A549 (cell line): ENCODE data around the gene FSTL5. TPM values are rescaled to one million over a fixed set of nuclear protein-coding genes. Genes with fewer than 3 reads are reported as not detected.

Experiments used
- ATAC-seq, 2 experiments: fragments of 200-7000 bp in 1 of 2; fragments of >200 bp in 1 of 2; cut with Nextera tagmentation in 1 of 2; cut with Tn5 transposase in 1 of 2; 3 replicates each; pipeline versions ENCODE4 v1.8.0 to v1.9.1; 2018 to 2020; ENCODE audit warnings: mild to moderate bottlenecking in 1 of 2, moderate library complexity in 1 of 2
- CTCF ChIA-PET: fragments of 300-600 bp; sonication (Branson Sonifier 250); formaldehyde crosslinking; extraction: SDS; loops from one replicate; lab custom pipeline; 2021; ENCODE audit warnings: antibody characterized with exemption, inconsistent platforms; lab: Yijun Ruan, JAX
- POLR2A ChIA-PET: fragments of 350-600 bp; formaldehyde crosslinking; extraction: SDS; loops from one replicate; lab custom pipeline; 2021; ENCODE audit warnings: antibody characterized with exemption, inconsistent platforms; lab: Yijun Ruan, JAX
- DNase-seq, 2 experiments: peaks; one replicate each; pipeline versions ENCODE4 v3.0.0 to v3.0.0-alpha.2; 2011 to 2016; ENCODE audit warnings: low read depth in 1 of 2, low spot score in 1 of 2
- FAIRE-seq: peaks from 2 replicates; lab custom pipeline; 2011; peaks lifted over from hg19 to GRCh38; lab: Jason Lieb, UNC
- H3K27ac ChIP-seq, 2 experiments: fragments of >200 bp; sonication (Bioruptor Twin); formaldehyde crosslinking; 3 replicates each; pipeline ENCODE4 v1.5.1; 2016 to 2017
- H3K4me1 ChIP-seq: fragments of >200 bp; sonication (Bioruptor Twin); formaldehyde crosslinking; 3 replicates; pipeline ENCODE4 v1.6.1; 2016
- H3K4me2 ChIP-seq: fragments of >200 bp; sonication (Bioruptor Twin); formaldehyde crosslinking; 3 replicates; pipeline ENCODE4 v1.6.1; 2016
- H3K4me3 ChIP-seq: fragments of >200 bp; sonication (Bioruptor Twin); formaldehyde crosslinking; 3 replicates; pipeline ENCODE4 v1.5.1; 2016
- H3K9me3 ChIP-seq: fragments of >200 bp; sonication (Bioruptor Twin); formaldehyde crosslinking; 3 replicates; pipeline ENCODE4 v1.6.1; 2016
- BHLHE40 ChIP-seq: IDR thresholded peaks from 2 replicates; pipeline ENCODE4 v1.6.1; 2012; ENCODE audit warnings: low read depth, low read length, inconsistent platforms
- CEBPB ChIP-seq, 2 experiments: fragments of >200 bp in 1 of 2; sonication (Bioruptor Twin) in 1 of 2; formaldehyde crosslinking in 1 of 2; IDR thresholded peaks; 2 replicates each; pipeline ENCODE4 v1.6.1; 2012 to 2016
- CHD2 ChIP-seq: fragments of 150-350 bp; IDR thresholded peaks from 2 replicates; pipeline ENCODE4 v1.6.1; 2014; ENCODE audit warnings: low read length; ENCODE audit not compliant: partially characterized antibody
- CTCF ChIP-seq: fragments of >200 bp; sonication (Bioruptor Twin); formaldehyde crosslinking; IDR thresholded peaks from 3 replicates; pipeline ENCODE4 v1.5.1; 2016
- HDAC2 ChIP-seq: fragments of 200-600 bp; sonication (generic); IDR thresholded peaks from 2 replicates; pipeline ENCODE4 v1.6.1; 2016
- HEYL ChIP-seq: fragments of 250-450 bp; sonication (Bioruptor Pico); IDR thresholded peaks from 2 replicates; pipeline ENCODE4 v1.8.0; 2021; ENCODE audit warnings: mild to moderate bottlenecking, moderate library complexity
- HOXB13 ChIP-seq: fragments of 250-450 bp; sonication (Bioruptor Pico); IDR thresholded peaks from 2 replicates; pipeline ENCODE4 v1.5.0; 2020; ENCODE audit warnings: low read depth, mild to moderate bottlenecking, moderate library complexity
- HOXB5 ChIP-seq: fragments of 250-450 bp; sonication (Bioruptor Pico); IDR thresholded peaks from 2 replicates; pipeline ENCODE4 v1.5.0; 2020; ENCODE audit warnings: mild to moderate bottlenecking, moderate library complexity
- KDM1A ChIP-seq: fragments of 200-600 bp; sonication (generic); IDR thresholded peaks from 2 replicates; pipeline ENCODE4 v1.6.1; 2016; ENCODE audit warnings: low read depth, mild to moderate bottlenecking
- NFE2L2 ChIP-seq: fragments of 150-350 bp; conservative IDR thresholded peaks from 2 replicates; pipeline ENCODE4 v1.6.1; 2014; ENCODE audit warnings: low read length
- PBX3 ChIP-seq: IDR thresholded peaks from 2 replicates; pipeline ENCODE4 v1.6.1; 2012
- PHF8 ChIP-seq: fragments of 200-600 bp; sonication (generic); IDR thresholded peaks from 2 replicates; pipeline ENCODE4 v1.6.1; 2016; ENCODE audit warnings: low read depth, mild to moderate bottlenecking, antibody characterized with exemption, moderate library complexity, borderline replicate concordance
- RAD21 ChIP-seq, 2 experiments: fragments of >200 bp in 1 of 2; sonication (Bioruptor Twin) in 1 of 2; formaldehyde crosslinking in 1 of 2; IDR thresholded peaks in 1 of 2; conservative IDR thresholded peaks in 1 of 2; 2 replicates in 1 of 2; 3 replicates in 1 of 2; pipeline ENCODE4 v1.6.1; 2012 to 2018; ENCODE audit warnings: inconsistent platforms in 1 of 2
- REST ChIP-seq: fragments of 200-600 bp; sonication (generic); IDR thresholded peaks from 2 replicates; pipeline ENCODE4 v1.6.1; 2016; ENCODE audit warnings: antibody characterized with exemption, mild to moderate bottlenecking, moderate library complexity
- SMC3 ChIP-seq: fragments of >200 bp; sonication (Bioruptor Twin); formaldehyde crosslinking; IDR thresholded peaks from 3 replicates; pipeline ENCODE4 v1.6.1; 2018; ENCODE audit warnings: inconsistent platforms
- USF2 ChIP-seq: fragments of 450-650 bp; IDR thresholded peaks from 2 replicates; pipeline ENCODE4 v1.6.1; 2014; ENCODE audit warnings: antibody characterized with exemption
- ZC3H11A ChIP-seq: fragments of 450-650 bp; IDR thresholded peaks from 2 replicates; pipeline ENCODE4 v1.6.1; 2014; ENCODE audit warnings: antibody characterized with exemption, mild to moderate bottlenecking
- ZFP36 ChIP-seq: fragments of 450-650 bp; IDR thresholded peaks from 2 replicates; pipeline ENCODE4 v1.6.1; 2014; ENCODE audit warnings: borderline replicate concordance; ENCODE audit not compliant: partially characterized antibody
- ZNF302 ChIP-seq: fragments of 250-450 bp; sonication (Bioruptor Pico); IDR thresholded peaks from 2 replicates; pipeline ENCODE4 v1.9.0; 2021; ENCODE audit warnings: inconsistent platforms, mild to moderate bottlenecking, moderate library complexity
- ZSCAN20 ChIP-seq: fragments of 250-450 bp; sonication (Bioruptor Pico); IDR thresholded peaks from 2 replicates; pipeline ENCODE4 v1.8.0; 2022; ENCODE audit warnings: mild to moderate bottlenecking, moderate library complexity
- WGBS: methylation state at CpG from one replicate; pipeline ENCODE4 v1.1.6; 2017; ENCODE audit errors: missing lambda C conversion rate; 5-methylcytosine and 5-hydroxymethylcytosine counted together
- polyA plus RNA-seq, 4 experiments: library from polyadenylated mRNA; depleted of rRNA in 3 of 4; stranded (reverse); fragments of >200 nt; fragmentation: RNase III in 1 of 4; extraction: RNeasy Plus Mini Kit Qiagen cat#74134 plus additional on column Dnase treatment in 1 of 4; gene quantifications; 2 replicates in 3 of 4; 3 replicates in 1 of 4; pipeline ENCODE4 v1.2.3, GENCODE V29; 2011 to 2017
- TF ChIP-seq, protein P1 (sequence below): fragments of 250-450 bp; sonication (Bioruptor Pico); IDR thresholded peaks from 2 replicates; pipeline ENCODE4 v1.5.0; 2021; ENCODE audit warnings: mild to moderate bottlenecking, moderate library complexity, borderline replicate concordance
- TF ChIP-seq, protein P2 (sequence below): fragments of 150-350 bp; IDR thresholded peaks from 2 replicates; pipeline ENCODE4 v1.6.1; 2014; ENCODE audit warnings: low read depth, mild to moderate bottlenecking, low read length

The FSTL5 gene
- polyA plus RNA-seq, 2 of the 4 experiments (the other 2 are of a cell fraction), result 0.06 to 0.10 TPM

DNA sequence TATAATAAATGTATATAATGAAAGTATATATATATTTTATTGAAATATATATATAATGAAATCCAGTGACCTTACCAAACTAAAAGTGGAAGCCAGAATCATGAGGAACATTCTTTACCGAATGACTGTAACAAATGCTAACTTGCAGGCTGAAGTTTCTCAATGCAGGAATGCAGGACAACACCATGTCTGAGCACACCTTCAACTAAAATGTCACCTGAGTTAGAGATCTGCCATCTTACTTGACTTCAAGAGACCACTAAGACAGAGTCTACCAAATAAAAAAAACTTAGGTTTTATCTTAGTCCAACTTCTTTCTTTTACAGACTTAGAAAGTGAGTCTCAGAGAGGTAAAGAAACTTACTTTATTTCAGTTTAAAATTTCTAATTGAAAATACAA, 176.2 kb downstream of the FSTL5 start:
- FAIRE-seq, result no peak
- Histone ChIP-seq H3K4me1 (no peaks in the 10 kb centered on the region), H3K4me2 (no peak overlapping the region), H3K4me3 (no peak overlapping the region), H3K27ac (no peak overlapping the region), H3K9me3 (no peaks in the 10 kb centered on the region)
- TF ChIP-seq NFE2L2 (no peak), HEYL (CRISPR knock-in tag) (no peak), HOXB13 (CRISPR knock-in tag) (no peak), CEBPB (IDR thresholded peaks at IDR 0.05) (no peak), ZFP36 (no peak), ZNF302 (no peak), USF2 (no peak), ZC3H11A (no peak), CHD2 (no peak), ZSCAN20 (no peak), HDAC2 (no peak), KDM1A (no peak)
- TF ChIP-seq, protein P1, sequence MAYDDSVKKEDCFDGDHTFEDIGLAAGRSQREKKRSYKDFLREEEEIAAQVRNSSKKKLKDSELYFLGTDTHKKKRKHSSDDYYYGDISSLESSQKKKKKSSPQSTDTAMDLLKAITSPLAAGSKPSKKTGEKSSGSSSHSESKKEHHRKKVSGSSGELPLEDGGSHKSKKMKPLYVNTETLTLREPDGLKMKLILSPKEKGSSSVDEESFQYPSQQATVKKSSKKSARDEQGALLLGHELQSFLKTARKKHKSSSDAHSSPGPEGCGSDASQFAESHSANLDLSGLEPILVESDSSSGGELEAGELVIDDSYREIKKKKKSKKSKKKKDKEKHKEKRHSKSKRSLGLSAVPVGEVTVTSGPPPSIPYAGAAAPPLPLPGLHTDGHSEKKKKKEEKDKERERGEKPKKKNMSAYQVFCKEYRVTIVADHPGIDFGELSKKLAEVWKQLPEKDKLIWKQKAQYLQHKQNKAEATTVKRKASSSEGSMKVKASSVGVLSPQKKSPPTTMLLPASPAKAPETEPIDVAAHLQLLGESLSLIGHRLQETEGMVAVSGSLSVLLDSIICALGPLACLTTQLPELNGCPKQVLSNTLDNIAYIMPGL (CRISPR knock-in tag), result no peak
- TF ChIP-seq, protein P2, sequence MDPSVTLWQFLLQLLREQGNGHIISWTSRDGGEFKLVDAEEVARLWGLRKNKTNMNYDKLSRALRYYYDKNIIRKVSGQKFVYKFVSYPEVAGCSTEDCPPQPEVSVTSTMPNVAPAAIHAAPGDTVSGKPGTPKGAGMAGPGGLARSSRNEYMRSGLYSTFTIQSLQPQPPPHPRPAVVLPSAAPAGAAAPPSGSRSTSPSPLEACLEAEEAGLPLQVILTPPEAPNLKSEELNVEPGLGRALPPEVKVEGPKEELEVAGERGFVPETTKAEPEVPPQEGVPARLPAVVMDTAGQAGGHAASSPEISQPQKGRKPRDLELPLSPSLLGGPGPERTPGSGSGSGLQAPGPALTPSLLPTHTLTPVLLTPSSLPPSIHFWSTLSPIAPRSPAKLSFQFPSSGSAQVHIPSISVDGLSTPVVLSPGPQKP, result no peak
- WGBS, result 17% methylated on average over 1 of the region's 1 CpG
- DNase-seq, result no peak
- ChIA-PET POLR2A (no interaction called here), CTCF (no interaction called here)
- no peak for ATAC-seq

- FAIRE-seq, result no peak
- Histone ChIP-seq H3K4me3 (no peak overlapping the region), H3K27ac (no peak overlapping the region), H3K9me3 (no peaks in the 10 kb centered on the region), H3K4me1 (no peaks in the 10 kb centered on the region), H3K4me2 (no peak overlapping the region)
- DNase-seq, result peak in 1 of 2 experiments; percentile 7
- POLR2A ChIA-PET, result no interaction called here
- no peak for ATAC-seq
- CTCF ChIA-PET, result interaction anchor here (0.9 kb wide), 1 partner anchor 696 kb away, joined by 3 read pairs; no protein-coding TSS in a partner anchor
- TF ChIP-seq CTCF (peak; percentile 43), SMC3 (peak; percentile 70), RAD21 (conservative IDR thresholded peaks at IDR 0.05 in 1 of 2, IDR thresholded peaks at IDR 0.05 in 1 of 2) (peak; percentile 57 to 61), NFE2L2 (no peak), ZC3H11A (no peak)
- TF ChIP-seq, all 56 proteins: peak for 3
- 16% methylated on average over 2 of the region's 2 CpGs for WGBS
These were observed 211.4 kb downstream of the FSTL5 start for GRCh38 chr4:161952382-161952781.

DNA sequence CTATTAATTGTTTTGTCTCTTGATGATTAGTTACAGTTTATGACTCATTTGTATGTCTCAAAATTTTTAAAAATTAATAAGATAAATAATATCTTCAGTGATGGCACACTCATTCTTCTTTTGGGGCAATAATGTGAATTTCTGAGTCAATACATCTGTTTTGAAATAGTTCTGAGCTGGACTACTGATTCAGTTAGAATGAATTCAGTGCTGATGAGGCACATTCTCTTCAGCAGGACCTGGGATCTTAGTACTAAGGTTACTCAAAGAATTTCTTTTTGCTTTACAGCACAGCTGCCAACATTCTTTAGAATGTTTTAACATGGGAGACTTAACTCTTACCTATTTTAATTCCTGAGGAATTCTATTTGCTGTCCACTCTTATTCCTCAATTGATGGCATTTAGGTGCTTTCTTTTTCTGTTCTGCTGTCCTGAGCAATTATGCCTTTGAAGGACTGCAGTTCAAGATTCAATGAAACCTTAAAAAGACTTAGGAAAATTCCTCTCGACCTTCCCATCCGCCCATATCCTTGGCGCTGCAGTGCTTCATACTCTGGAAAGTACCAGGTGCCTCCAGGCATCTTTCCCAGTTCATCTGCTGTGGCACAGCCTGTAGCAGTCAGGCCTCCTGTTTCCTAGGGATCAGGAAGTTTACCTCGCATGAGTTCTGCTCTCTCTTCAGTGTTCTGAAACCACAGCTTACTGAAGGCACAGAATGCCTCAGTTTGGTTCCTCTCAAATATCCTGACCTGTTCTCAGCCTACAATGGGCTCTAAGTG, 213.7 kb downstream of the FSTL5 start:
- ATAC-seq, result no peak
- no peak for FAIRE-seq
- no peak overlapping the region for H3K4me3 ChIP-seq
- no peak overlapping the region for H3K4me2 ChIP-seq
- ChIA-PET CTCF (no interaction called here), POLR2A (no interaction called here)
- H3K9me3 ChIP-seq, result no peaks in the 10 kb centered on the region
- DNase-seq, result no peak
- H3K27ac ChIP-seq, result no peak overlapping the region
- no peaks in the 10 kb centered on the region for H3K4me1 ChIP-seq
- 84% methylated on average over 4 of the region's 4 CpGs for WGBS
- TF ChIP-seq PHF8 (no peak), HOXB5 (CRISPR knock-in tag) (no peak), BHLHE40 (no peak), REST (no peak), KDM1A (no peak), RAD21 (conservative IDR thresholded peaks at IDR 0.05 in 1 of 2, IDR thresholded peaks at IDR 0.05 in 1 of 2) (no peak), CEBPB (IDR thresholded peaks at IDR 0.05) (no peak), ZNF302 (no peak), PBX3 (no peak)
